GM12864 (cell line): ENCODE data around the gene ABHD1.
A peak's percentile ranks its signal among the peaks of the same experiment; 100 is the strongest.

Experiments used
- DNase-seq: peaks from one replicate; pipeline ENCODE4 v3.0.0-alpha.2; 2011; ENCODE audit warnings: low read depth
- H3K4me3 ChIP-seq: 2 replicates; pipeline ENCODE4 v1.5.1; 2011; ENCODE audit warnings: mild to moderate bottlenecking, low read depth, low read length, control low read depth
- TF ChIP-seq, protein P1 (sequence below): IDR thresholded peaks from 2 replicates; pipeline ENCODE4 v1.5.1; 2011; ENCODE audit warnings: low read depth, mild to moderate bottlenecking, moderate library complexity, low read length, control low read depth, inconsistent platforms; ENCODE audit errors: missing control alignments

ABHD1 gene

DNA sequence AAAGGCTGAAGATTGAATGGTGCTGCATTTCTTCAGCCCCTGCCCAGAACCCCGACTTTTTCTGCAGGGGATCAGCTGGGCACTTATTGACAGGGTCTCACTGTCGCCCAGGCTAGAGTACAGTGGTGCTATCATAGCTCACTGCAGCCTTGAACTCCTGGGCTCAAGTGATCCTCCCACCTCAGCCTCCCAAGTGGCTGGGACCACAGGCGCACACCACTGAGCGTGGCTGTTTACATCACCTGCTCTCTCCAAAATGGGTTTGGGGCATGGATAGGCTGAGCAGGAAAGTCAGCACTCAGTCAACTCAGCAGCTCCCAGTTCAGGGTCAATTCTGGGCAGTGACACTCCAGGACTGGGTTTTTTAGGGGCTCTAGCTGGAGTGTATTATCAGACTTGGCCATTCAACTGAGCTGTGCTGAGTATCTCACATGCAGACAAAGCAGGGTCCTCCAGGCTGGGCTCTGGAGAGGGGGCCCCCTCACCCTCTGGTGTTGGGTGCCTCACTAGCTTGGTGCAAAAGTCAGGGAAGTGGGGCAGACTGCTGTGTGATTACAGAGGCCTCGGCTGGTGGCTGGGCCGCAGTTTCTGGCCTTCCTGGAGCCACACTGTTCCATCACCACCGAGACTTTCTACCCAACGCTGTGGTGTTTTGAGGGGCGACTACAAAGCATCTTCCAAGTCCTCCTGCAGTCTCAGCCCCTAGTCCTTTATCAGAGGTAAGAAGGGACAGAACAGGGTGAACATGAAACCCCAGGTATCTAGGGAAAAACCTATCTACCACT lies 4.5 kb downstream of the ABHD1 start:
- TF ChIP-seq, protein P1, sequence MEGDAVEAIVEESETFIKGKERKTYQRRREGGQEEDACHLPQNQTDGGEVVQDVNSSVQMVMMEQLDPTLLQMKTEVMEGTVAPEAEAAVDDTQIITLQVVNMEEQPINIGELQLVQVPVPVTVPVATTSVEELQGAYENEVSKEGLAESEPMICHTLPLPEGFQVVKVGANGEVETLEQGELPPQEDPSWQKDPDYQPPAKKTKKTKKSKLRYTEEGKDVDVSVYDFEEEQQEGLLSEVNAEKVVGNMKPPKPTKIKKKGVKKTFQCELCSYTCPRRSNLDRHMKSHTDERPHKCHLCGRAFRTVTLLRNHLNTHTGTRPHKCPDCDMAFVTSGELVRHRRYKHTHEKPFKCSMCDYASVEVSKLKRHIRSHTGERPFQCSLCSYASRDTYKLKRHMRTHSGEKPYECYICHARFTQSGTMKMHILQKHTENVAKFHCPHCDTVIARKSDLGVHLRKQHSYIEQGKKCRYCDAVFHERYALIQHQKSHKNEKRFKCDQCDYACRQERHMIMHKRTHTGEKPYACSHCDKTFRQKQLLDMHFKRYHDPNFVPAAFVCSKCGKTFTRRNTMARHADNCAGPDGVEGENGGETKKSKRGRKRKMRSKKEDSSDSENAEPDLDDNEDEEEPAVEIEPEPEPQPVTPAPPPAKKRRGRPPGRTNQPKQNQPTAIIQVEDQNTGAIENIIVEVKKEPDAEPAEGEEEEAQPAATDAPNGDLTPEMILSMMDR: no peak
- H3K4me3 ChIP-seq: no peak overlapping the region
- DNase-seq: no peak

DNA sequence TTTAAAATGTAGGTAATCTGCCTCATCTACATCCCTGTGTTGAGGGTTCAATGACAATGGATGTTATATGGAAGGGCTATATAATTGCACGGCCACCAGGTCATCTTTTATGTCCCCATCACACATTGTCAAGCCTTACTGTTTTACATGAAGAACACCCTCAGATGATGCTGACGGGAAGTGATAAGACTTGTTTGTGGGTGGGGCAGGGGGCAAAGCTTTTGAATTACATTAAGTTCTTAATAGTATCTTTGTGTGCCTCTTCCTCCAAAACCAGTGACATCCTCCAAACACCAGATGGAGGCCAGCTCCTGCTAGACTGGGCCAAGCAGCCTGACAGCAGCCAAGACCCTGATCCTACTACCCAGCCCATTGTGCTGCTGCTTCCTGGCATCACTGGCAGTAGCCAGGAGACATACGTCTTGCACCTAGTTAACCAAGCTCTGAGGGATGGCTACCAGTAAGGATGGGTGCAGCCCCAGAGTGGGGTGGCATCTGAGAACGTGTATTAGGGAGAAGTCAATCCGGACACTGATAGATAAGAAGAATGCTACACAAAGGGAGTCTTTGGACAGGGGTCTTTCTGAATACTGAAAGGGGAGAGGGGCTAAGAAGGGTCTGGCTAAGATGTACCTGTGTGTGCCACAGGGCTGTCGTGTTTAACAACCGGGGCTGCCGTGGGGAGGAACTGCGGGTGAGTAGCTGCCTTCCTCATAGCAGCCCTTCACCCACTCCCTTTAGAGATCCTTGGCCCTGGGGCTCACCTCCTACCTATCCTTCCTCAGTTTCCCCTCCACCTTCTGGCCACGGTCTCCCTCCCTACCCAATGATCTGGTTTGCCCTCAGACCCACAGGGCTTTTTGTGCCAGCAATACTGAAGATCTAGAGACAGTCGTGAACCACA lies 5.3 kb downstream of the ABHD1 start:
- TF ChIP-seq, protein P1: no peak
- H3K4me3 ChIP-seq: no peak overlapping the region
- DNase-seq: no peak

DNA sequence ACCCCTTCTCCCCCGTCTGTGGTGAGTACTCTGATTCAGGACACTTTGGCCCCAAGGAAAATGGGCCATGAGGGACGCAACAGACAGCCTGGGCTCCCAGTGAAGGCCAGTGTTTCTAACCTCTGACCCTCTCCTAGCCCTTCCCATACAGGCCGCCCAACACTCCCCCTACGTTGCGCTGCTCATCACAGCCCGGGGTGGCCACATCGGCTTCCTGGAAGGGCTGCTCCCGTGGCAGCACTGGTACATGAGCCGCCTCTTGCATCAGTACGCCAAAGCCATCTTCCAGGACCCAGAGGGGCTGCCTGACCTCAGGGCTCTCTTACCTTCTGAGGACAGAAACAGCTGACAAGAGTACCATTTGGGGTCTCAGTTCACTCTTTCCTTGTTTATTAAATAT lies 6.8 kb downstream of the ABHD1 start:
- no peak for DNase-seq
- no peak overlapping the region for H3K4me3 ChIP-seq
- TF ChIP-seq, protein P1: no peak

DNA sequence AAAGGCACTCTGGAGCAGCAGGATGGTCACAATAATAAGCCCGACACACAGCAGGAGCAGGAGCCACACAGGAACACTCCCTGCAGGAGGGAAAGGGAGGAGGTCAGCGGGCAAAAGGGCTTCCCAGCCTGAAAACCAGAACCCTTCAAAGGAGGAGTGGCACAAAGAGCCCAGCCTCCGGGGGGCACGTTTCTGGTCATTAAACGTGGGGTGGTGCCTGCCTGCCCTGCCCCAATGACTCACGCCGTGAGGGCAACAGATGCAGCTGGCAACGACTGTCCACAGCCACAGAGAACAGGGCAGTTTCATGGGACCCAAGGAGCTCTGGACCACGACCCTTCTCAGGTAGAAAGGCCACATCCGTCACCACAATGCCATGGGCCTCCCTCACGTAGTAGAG lies 7.8 kb downstream of the ABHD1 start:
- DNase-seq: no peak
- TF ChIP-seq, protein P1: no peak
- no peak overlapping the region for H3K4me3 ChIP-seq

DNA sequence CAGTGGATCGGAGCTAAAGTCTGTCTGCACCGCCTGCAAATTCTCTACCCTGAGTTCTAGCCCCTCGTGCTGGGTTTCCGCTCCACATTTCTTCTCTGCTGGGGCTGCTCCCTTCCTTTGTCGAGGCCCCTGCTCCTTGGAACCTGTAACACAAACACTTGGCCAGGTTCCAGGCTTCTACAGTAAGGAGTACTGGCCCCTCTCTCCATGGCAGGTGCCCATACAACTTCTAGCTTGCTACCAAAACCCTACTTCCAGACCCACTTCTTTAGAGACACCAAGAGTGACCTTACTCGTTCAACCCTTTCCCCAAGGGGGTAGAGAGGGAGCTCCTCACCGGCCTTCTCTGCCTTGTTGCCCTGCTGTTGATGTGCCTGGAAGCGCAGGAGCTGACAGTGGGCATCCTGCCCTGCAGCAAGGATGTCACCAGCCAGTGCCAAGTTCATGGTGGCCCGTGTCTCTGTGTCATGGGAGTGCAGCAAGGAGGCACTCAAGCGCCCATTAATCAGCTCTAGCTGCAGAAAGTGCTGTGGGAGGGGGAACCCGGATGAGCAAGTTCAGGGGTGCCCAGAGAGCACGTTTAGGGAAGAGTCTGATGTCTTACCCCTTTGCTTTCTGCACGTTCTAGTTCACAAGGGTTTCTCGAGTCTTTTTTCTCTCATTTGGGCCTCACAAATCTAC lies 9.7 kb downstream of the ABHD1 start:
- H3K4me3 ChIP-seq: peak overlapping the region; percentile 83
- no peak for DNase-seq
- TF ChIP-seq, protein P1: no peak

DNA sequence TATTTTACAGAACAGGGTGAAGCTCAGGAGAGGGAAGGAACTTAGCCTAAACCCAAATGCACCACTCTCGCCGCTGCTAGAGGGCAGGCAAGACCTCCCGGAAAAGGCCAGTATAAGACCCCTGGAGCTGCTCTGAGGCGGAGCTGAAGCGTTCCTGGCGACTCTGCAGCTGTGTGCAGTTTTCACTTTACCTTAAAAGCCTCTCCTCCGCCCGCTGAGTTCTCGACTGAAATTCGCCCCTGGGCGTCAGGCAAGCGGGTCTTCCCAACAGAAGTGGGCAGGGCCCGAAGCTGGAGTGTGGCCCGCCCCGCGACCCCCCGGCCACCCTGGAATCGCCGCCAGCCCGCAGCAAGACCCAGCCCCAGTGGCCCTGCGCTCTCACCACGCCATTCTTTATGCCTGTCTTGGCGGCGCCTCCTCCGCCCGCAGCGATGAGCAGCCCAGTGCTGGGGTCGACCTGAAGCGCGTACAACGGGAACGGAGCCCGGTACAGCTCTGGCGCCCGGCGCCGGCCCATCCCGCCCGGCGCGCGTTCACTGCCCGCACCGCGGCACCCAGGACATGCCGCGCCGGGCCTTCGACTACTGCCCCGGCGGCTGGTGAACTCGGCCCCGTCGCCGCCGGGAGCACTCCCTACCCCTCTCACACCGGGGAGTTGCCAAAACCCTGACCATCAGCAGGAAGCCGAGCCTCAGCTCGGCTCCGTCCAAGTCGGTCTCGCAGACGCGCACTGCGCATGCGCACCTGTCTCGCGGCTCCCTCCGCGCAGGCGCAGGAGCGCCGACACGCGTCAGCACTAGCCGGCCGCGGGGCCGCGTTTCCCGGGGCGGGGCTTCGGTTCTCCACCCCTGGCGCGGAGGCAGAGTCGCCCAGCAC lies 10.5 kb downstream of the ABHD1 start, which contains the start of gene PREB:
Gene PREB (minus strand): TSS at position 732 of the 876 bp plus-strand sequence. CDS start 215 bp downstream, at position 517.
- TF ChIP-seq, protein P1: peak; percentile 63
- peak within 1 kb of the TSS; percentile 83 for H3K4me3 ChIP-seq
- peak; percentile 78 for DNase-seq
